Measurements from ENCODE around the gene GOSR1. TPM values are rescaled to one million over a fixed set of nuclear protein-coding genes. Genes with fewer than 3 reads are reported as not detected.
"Not testable (repeated sequence)": the region's sequence is repeated elsewhere in the genome, so short reads cannot be mapped to it uniquely, and the experiment has no call there.

The GOSR1 gene
- total RNA-seq, 1 experiment from 2014 or later, result 47.1 TPM

- intact Hi-C loops (cut with micrococcal nuclease; ENCODE audit: unreplicated experiment), result no loop called here
- CTCF ChIA-PET, result no interaction called here
- Mint-ChIP-seq H3K4me1 (ENCODE audit: low read depth, unreplicated experiment) (no peaks in the 10 kb centered on the region), H3K36me3 (ENCODE audit: insufficient read depth, unreplicated experiment) (no peaks in the 10 kb centered on the region), H3K27ac (ENCODE audit: unreplicated experiment) (no peak overlapping the region), H3K9me3 (ENCODE audit: low read depth, unreplicated experiment) (no peaks in the 10 kb centered on the region), H3K27me3 (ENCODE audit: unreplicated experiment) (peaks cover 13% of the 10 kb centered on the region), H3K4me3 (ENCODE audit: low read depth, unreplicated experiment) (no peak overlapping the region)
- DNase-seq, result no peak
- no peak for TF ChIP-seq CTCF (IDR thresholded peaks at IDR 0.05; ENCODE audit: unreplicated experiment)
- BruUV-seq (replicated peaks), result no TSS peak
Measured at GRCh38 chr17:30558686-30559545, 81.7 kb downstream of the GOSR1 start.

GRCh38 chr17:30559656-30560055 is 82.4 kb downstream of the GOSR1 start:
- no peak overlapping the region for H3K27ac Mint-ChIP-seq (ENCODE audit: unreplicated experiment)
- no peaks in the 10 kb centered on the region for H3K4me1 Mint-ChIP-seq (ENCODE audit: low read depth, unreplicated experiment)
- intact Hi-C loops (cut with micrococcal nuclease; ENCODE audit: unreplicated experiment), result no loop called here
- no peaks in the 10 kb centered on the region for H3K9me3 Mint-ChIP-seq (ENCODE audit: low read depth, unreplicated experiment)
- no peaks in the 10 kb centered on the region for H3K36me3 Mint-ChIP-seq (ENCODE audit: insufficient read depth, unreplicated experiment)
- TF ChIP-seq CTCF (IDR thresholded peaks at IDR 0.05; ENCODE audit: unreplicated experiment), result no peak
- DNase-seq, result no peak
- H3K4me3 Mint-ChIP-seq (ENCODE audit: low read depth, unreplicated experiment), result no peak overlapping the region
- H3K27me3 Mint-ChIP-seq (ENCODE audit: unreplicated experiment), result peaks cover 21% of the 10 kb centered on the region
- CTCF ChIA-PET, result no interaction called here
- BruUV-seq (replicated peaks), result no TSS peak

- H3K9me3 Mint-ChIP-seq (ENCODE audit: low read depth, unreplicated experiment); H3K4me3 Mint-ChIP-seq (ENCODE audit: low read depth, unreplicated experiment); H3K27ac Mint-ChIP-seq (ENCODE audit: unreplicated experiment); H3K4me1 Mint-ChIP-seq (ENCODE audit: low read depth, unreplicated experiment); intact Hi-C loops (cut with micrococcal nuclease; ENCODE audit: unreplicated experiment); DNase-seq; BruUV-seq (replicated peaks); CTCF ChIA-PET; H3K36me3 Mint-ChIP-seq (ENCODE audit: insufficient read depth, unreplicated experiment): not testable (repeated sequence)
- H3K27me3 Mint-ChIP-seq (ENCODE audit: unreplicated experiment), result peaks cover 28% of the 10 kb centered on the region
Measured at GRCh38 chr17:30560117-30561026, 83.2 kb downstream of the GOSR1 start.

- H3K27ac Mint-ChIP-seq (ENCODE audit: unreplicated experiment); H3K4me1 Mint-ChIP-seq (ENCODE audit: low read depth, unreplicated experiment); H3K9me3 Mint-ChIP-seq (ENCODE audit: low read depth, unreplicated experiment); intact Hi-C loops (cut with micrococcal nuclease; ENCODE audit: unreplicated experiment); CTCF ChIA-PET; H3K36me3 Mint-ChIP-seq (ENCODE audit: insufficient read depth, unreplicated experiment); H3K4me3 Mint-ChIP-seq (ENCODE audit: low read depth, unreplicated experiment); DNase-seq; BruUV-seq (replicated peaks): not testable (repeated sequence)
- peaks cover 42% of the 10 kb centered on the region for H3K27me3 Mint-ChIP-seq (ENCODE audit: unreplicated experiment)
Measured at GRCh38 chr17:30561766-30562165, 84.6 kb downstream of the GOSR1 start.

- H3K36me3 Mint-ChIP-seq (ENCODE audit: insufficient read depth, unreplicated experiment); CTCF ChIA-PET; H3K4me1 Mint-ChIP-seq (ENCODE audit: low read depth, unreplicated experiment); H3K9me3 Mint-ChIP-seq (ENCODE audit: low read depth, unreplicated experiment); DNase-seq; H3K4me3 Mint-ChIP-seq (ENCODE audit: low read depth, unreplicated experiment); intact Hi-C loops (cut with micrococcal nuclease; ENCODE audit: unreplicated experiment); H3K27ac Mint-ChIP-seq (ENCODE audit: unreplicated experiment); BruUV-seq (replicated peaks): not testable (repeated sequence)
- H3K27me3 Mint-ChIP-seq (ENCODE audit: unreplicated experiment), result peaks cover 57% of the 10 kb centered on the region
Measured at GRCh38 chr17:30563131-30563904, 86.1 kb downstream of the GOSR1 start.

- H3K4me3 Mint-ChIP-seq (ENCODE audit: low read depth, unreplicated experiment); DNase-seq; H3K9me3 Mint-ChIP-seq (ENCODE audit: low read depth, unreplicated experiment); CTCF ChIA-PET; H3K4me1 Mint-ChIP-seq (ENCODE audit: low read depth, unreplicated experiment); H3K27ac Mint-ChIP-seq (ENCODE audit: unreplicated experiment); intact Hi-C loops (cut with micrococcal nuclease; ENCODE audit: unreplicated experiment); BruUV-seq (replicated peaks); H3K36me3 Mint-ChIP-seq (ENCODE audit: insufficient read depth, unreplicated experiment): not testable (repeated sequence)
- peaks cover 63% of the 10 kb centered on the region for H3K27me3 Mint-ChIP-seq (ENCODE audit: unreplicated experiment)
Measured at GRCh38 chr17:30563905-30564390, 86.7 kb downstream of the GOSR1 start.

- DNase-seq; H3K4me3 Mint-ChIP-seq (ENCODE audit: low read depth, unreplicated experiment); H3K4me1 Mint-ChIP-seq (ENCODE audit: low read depth, unreplicated experiment); CTCF ChIA-PET; intact Hi-C loops (cut with micrococcal nuclease; ENCODE audit: unreplicated experiment); H3K36me3 Mint-ChIP-seq (ENCODE audit: insufficient read depth, unreplicated experiment); H3K9me3 Mint-ChIP-seq (ENCODE audit: low read depth, unreplicated experiment); BruUV-seq (replicated peaks); H3K27ac Mint-ChIP-seq (ENCODE audit: unreplicated experiment): not testable (repeated sequence)
- peaks cover 69% of the 10 kb centered on the region for H3K27me3 Mint-ChIP-seq (ENCODE audit: unreplicated experiment)
Measured at GRCh38 chr17:30564422-30565072, 87.3 kb downstream of the GOSR1 start.
